WERI-Rb-1 (cell line): ENCODE data around the gene SMIM36.

ENCODE experiments used
- DNase-seq: peaks from one replicate; pipeline ENCODE4 v3.0.0-alpha.2; 2020
- H3K27ac ChIP-seq: fragments of 250-450 bp; sonication (Bioruptor Pico); 2 replicates; pipeline ENCODE4 v1.5.1; 2020; ENCODE audit warnings: mild to moderate bottlenecking, moderate library complexity
- H3K27me3 ChIP-seq: fragments of 250-450 bp; sonication (Bioruptor Pico); 2 replicates; pipeline ENCODE4 v1.5.1; 2021; ENCODE audit warnings: mild to moderate bottlenecking, low read depth, moderate library complexity; ENCODE audit not compliant: insufficient read depth, severe bottlenecking
- H3K36me3 ChIP-seq: fragments of 250-450 bp; sonication (Bioruptor Pico); 2 replicates; pipeline ENCODE4 v1.5.1; 2020; ENCODE audit warnings: mild to moderate bottlenecking, moderate library complexity
- H3K4me3 ChIP-seq: 2 replicates; pipeline ENCODE4 v1.5.1; 2011; ENCODE audit warnings: low read depth, mild to moderate bottlenecking, control low read depth, low read length
- H3K9me3 ChIP-seq: fragments of 250-450 bp; sonication (Bioruptor Pico); 2 replicates; pipeline ENCODE4 v1.5.1; 2021; ENCODE audit warnings: mild to moderate bottlenecking, moderate library complexity; ENCODE audit not compliant: severe bottlenecking
- CTCF ChIP-seq: IDR thresholded peaks from 2 replicates; pipeline ENCODE4 v1.5.1; 2011; ENCODE audit warnings: low read depth, mild to moderate bottlenecking, control low read depth, inconsistent platforms, low read length

Gene SMIM36

GRCh38 chr17:55484575-55484974 is 26.7 kb downstream of the SMIM36 start:
- Histone ChIP-seq H3K9me3 (no peaks in the 10 kb centered on the region), H3K4me3 (no peak overlapping the region), H3K27me3 (no peaks in the 10 kb centered on the region), H3K36me3 (no peaks in the 10 kb centered on the region), H3K27ac (no peak overlapping the region)
- no peak for DNase-seq
- TF ChIP-seq CTCF, result no peak

GRCh38 chr17:55482591-55483389 is 28.5 kb downstream of the SMIM36 start:
- no peak for DNase-seq
- no peak for TF ChIP-seq CTCF
- Histone ChIP-seq H3K36me3 (no peaks in the 10 kb centered on the region), H3K4me3 (no peak overlapping the region), H3K27ac (no peak overlapping the region), H3K9me3 (no peaks in the 10 kb centered on the region), H3K27me3 (no peaks in the 10 kb centered on the region)

GRCh38 chr17:55480631-55481315 is 30.5 kb downstream of the SMIM36 start:
- H3K4me3 ChIP-seq, result no peak overlapping the region
- H3K27me3 ChIP-seq, result no peaks in the 10 kb centered on the region
- H3K36me3 ChIP-seq, result no peaks in the 10 kb centered on the region
- peak; percentile 40 for DNase-seq
- H3K9me3 ChIP-seq, result no peaks in the 10 kb centered on the region
- TF ChIP-seq CTCF, result no peak
- H3K27ac ChIP-seq, result peak overlapping the region; percentile 42

GRCh38 chr17:55479903-55480302 is 31.3 kb downstream of the SMIM36 start:
- no peak for TF ChIP-seq CTCF
- no peak for DNase-seq
- H3K4me3 ChIP-seq, result no peak overlapping the region
- H3K27ac ChIP-seq, result no peak overlapping the region
- H3K36me3 ChIP-seq, result no peaks in the 10 kb centered on the region
- no peaks in the 10 kb centered on the region for H3K27me3 ChIP-seq
- H3K9me3 ChIP-seq, result no peaks in the 10 kb centered on the region

- DNase-seq, result no peak
- Histone ChIP-seq H3K27me3 (no peaks in the 10 kb centered on the region), H3K27ac (no peak overlapping the region), H3K4me3 (no peak overlapping the region), H3K36me3 (no peaks in the 10 kb centered on the region), H3K9me3 (no peaks in the 10 kb centered on the region)
- no peak for TF ChIP-seq CTCF
These were observed 32.3 kb downstream of the SMIM36 start for GRCh38 chr17:55478971-55479370.
